ENCODE data around the gene ZNF432.
"Not testable (repeated sequence)": the region's sequence is repeated elsewhere in the genome, so short reads cannot be mapped to it uniquely, and the experiment has no call there.

The ZNF432 gene

GRCh38 chr19:52028027-52028779 lies 20.4 kb downstream of the ZNF432 start, which contains the start of gene ZNF614:
ZNF614 (minus strand) TSS chr19:52028379; CDS start chr19:52025745, 2,634 bp downstream.
- DNase-seq (peak; percentile 90), ATAC-seq (ENCODE audit: insufficient read depth, low read depth) (peak; percentile 89)
- Histone ChIP-seq H3K4me1 (ENCODE audit: insufficient read depth, low read length) (peaks cover 28% of the 10 kb centered on the region), H3K4me3 (ENCODE audit: low read depth in 1 of 2, low read length in 2 of 2) (peak within 1 kb of the TSS; percentile 68 to 87), H3K27me3 (ENCODE audit: insufficient read depth, low read length, poor library complexity) (no peaks in the 10 kb centered on the region), H3K79me2 (ENCODE audit: insufficient read depth, low read length) (peaks cover 60% of the 10 kb centered on the region), H3K36me3 (ENCODE audit: insufficient read depth, low read length) (peaks cover 66% of the 10 kb centered on the region), H2AFZ (ENCODE audit: low read depth, low read length) (peak within 1 kb of the TSS; percentile 96), H4K20me1 (ENCODE audit: insufficient read depth, low read length) (no peaks in the 10 kb centered on the region), H3K27ac (ENCODE audit: low read length) (peak within 1 kb of the TSS; percentile 89), H3K9ac (ENCODE audit: low read depth, low read length) (peak within 1 kb of the TSS; percentile 84), H3K4me2 (ENCODE audit: insufficient read depth, low read length) (peak within 1 kb of the TSS; percentile 66), H3K9me3 (ENCODE audit: insufficient read depth, low read length, severe bottlenecking) (peaks cover 51% of the 10 kb centered on the region)
- no peak for TF ChIP-seq EZH2 (IDR thresholded peaks at IDR 0.05; ENCODE audit: borderline replicate concordance, low read depth, low read length, severe bottlenecking)
- TF ChIP-seq, protein P1, sequence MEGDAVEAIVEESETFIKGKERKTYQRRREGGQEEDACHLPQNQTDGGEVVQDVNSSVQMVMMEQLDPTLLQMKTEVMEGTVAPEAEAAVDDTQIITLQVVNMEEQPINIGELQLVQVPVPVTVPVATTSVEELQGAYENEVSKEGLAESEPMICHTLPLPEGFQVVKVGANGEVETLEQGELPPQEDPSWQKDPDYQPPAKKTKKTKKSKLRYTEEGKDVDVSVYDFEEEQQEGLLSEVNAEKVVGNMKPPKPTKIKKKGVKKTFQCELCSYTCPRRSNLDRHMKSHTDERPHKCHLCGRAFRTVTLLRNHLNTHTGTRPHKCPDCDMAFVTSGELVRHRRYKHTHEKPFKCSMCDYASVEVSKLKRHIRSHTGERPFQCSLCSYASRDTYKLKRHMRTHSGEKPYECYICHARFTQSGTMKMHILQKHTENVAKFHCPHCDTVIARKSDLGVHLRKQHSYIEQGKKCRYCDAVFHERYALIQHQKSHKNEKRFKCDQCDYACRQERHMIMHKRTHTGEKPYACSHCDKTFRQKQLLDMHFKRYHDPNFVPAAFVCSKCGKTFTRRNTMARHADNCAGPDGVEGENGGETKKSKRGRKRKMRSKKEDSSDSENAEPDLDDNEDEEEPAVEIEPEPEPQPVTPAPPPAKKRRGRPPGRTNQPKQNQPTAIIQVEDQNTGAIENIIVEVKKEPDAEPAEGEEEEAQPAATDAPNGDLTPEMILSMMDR (IDR thresholded peaks at IDR 0.05; ENCODE audit: borderline replicate concordance, extremely low read depth, low read length, poor library complexity, severe bottlenecking), result no peak

DNA sequence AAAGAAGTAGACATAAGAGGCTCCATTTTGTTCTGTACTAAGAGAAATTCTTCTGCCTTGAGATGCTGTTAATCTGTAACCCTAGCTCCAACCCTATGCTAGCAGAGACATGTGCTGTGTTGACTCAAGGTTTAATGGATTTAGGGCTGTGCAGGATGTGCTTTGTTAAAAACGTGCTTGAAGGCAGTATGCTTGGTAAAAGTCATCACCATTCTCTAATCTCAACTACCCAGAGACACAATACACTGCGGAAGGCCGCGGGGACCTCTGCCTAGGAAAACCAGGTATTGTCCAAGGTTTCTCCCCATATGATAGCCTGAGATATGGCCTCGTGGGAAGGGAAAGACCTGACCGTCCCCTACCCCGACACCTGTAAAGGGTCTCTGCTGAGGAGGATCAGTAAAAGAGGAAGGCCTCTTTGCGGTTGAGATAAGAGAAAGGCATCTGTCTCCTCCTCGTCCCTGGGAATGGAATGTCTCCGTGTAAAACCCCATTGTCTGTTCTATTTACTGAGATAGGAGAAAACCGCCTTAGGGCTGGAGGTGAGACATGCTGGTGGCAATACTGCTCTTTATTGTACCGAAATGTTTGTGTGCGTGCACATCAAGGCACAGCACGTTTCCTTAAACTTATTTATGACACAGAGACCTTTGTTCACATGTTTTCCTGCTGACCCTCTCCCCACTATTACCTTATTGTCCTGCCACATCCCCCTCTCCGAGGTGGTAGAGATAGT lies 22.2 kb downstream of the ZNF432 start:
- peaks cover 70% of the 10 kb centered on the region for H3K79me2 ChIP-seq (ENCODE audit: insufficient read depth, low read length)
- peaks cover 28% of the 10 kb centered on the region for H3K4me1 ChIP-seq (ENCODE audit: insufficient read depth, low read length)
- not testable (repeated sequence) for H3K27ac ChIP-seq (ENCODE audit: low read length); DNase-seq; ATAC-seq (ENCODE audit: insufficient read depth, low read depth); H2AFZ ChIP-seq (ENCODE audit: low read depth, low read length); H3K9ac ChIP-seq (ENCODE audit: low read depth, low read length); H3K27me3 ChIP-seq (ENCODE audit: insufficient read depth, low read length, poor library complexity); H4K20me1 ChIP-seq (ENCODE audit: insufficient read depth, low read length)
- peaks cover 71% of the 10 kb centered on the region for H3K36me3 ChIP-seq (ENCODE audit: insufficient read depth, low read length)
- H3K9me3 ChIP-seq (ENCODE audit: insufficient read depth, low read length, severe bottlenecking), result peaks cover 47% of the 10 kb centered on the region
- peak overlapping the region; percentile 66 for H3K4me2 ChIP-seq (ENCODE audit: insufficient read depth, low read length)
- peak overlapping the region in 1 of 2 experiments; percentile 87; a peak in 2 of 4 replicates for H3K4me3 ChIP-seq (ENCODE audit: low read depth in 1 of 2, low read length in 2 of 2)

- Histone ChIP-seq H3K79me2 (ENCODE audit: insufficient read depth, low read length) (peaks cover 82% of the 10 kb centered on the region), H3K9me3 (ENCODE audit: insufficient read depth, low read length, severe bottlenecking) (peaks cover 49% of the 10 kb centered on the region), H3K4me1 (ENCODE audit: insufficient read depth, low read length) (peaks cover 22% of the 10 kb centered on the region), H3K36me3 (ENCODE audit: insufficient read depth, low read length) (peaks cover 76% of the 10 kb centered on the region)
- not testable (repeated sequence) for H4K20me1 ChIP-seq (ENCODE audit: insufficient read depth, low read length); H3K4me2 ChIP-seq (ENCODE audit: insufficient read depth, low read length); H3K9ac ChIP-seq (ENCODE audit: low read depth, low read length); H2AFZ ChIP-seq (ENCODE audit: low read depth, low read length); ATAC-seq (ENCODE audit: insufficient read depth, low read depth); H3K4me3 ChIP-seq (ENCODE audit: low read depth in 1 of 2, low read length in 2 of 2); H3K27me3 ChIP-seq (ENCODE audit: insufficient read depth, low read length, poor library complexity); DNase-seq; H3K27ac ChIP-seq (ENCODE audit: low read length)
Observed at GRCh38 chr19:52024478-52024877, 24.2 kb downstream of the ZNF432 start.

GRCh38 chr19:52022193-52022592 lies 26.4 kb downstream of the ZNF432 start:
- H3K4me2 ChIP-seq (ENCODE audit: insufficient read depth, low read length), result no peak overlapping the region
- peaks cover 97% of the 10 kb centered on the region for H3K36me3 ChIP-seq (ENCODE audit: insufficient read depth, low read length)
- H3K9me3 ChIP-seq (ENCODE audit: insufficient read depth, low read length, severe bottlenecking), result peaks cover 60% of the 10 kb centered on the region
- no peak overlapping the region for H2AFZ ChIP-seq (ENCODE audit: low read depth, low read length)
- TF ChIP-seq EZH2 (IDR thresholded peaks at IDR 0.05; ENCODE audit: borderline replicate concordance, low read depth, low read length, severe bottlenecking), result no peak
- TF ChIP-seq, protein P1 (IDR thresholded peaks at IDR 0.05; ENCODE audit: borderline replicate concordance, extremely low read depth, low read length, poor library complexity, severe bottlenecking), result no peak
- peaks cover 62% of the 10 kb centered on the region for H3K79me2 ChIP-seq (ENCODE audit: insufficient read depth, low read length)
- H3K9ac ChIP-seq (ENCODE audit: low read depth, low read length), result no peak overlapping the region
- H4K20me1 ChIP-seq (ENCODE audit: insufficient read depth, low read length), result no peaks in the 10 kb centered on the region
- no peak overlapping the region for H3K27ac ChIP-seq (ENCODE audit: low read length)
- DNase-seq (peak; percentile 18), ATAC-seq (ENCODE audit: insufficient read depth, low read depth) (no peak)
- no peaks in the 10 kb centered on the region for H3K27me3 ChIP-seq (ENCODE audit: insufficient read depth, low read length, poor library complexity)
- no peak overlapping the region for H3K4me3 ChIP-seq (ENCODE audit: low read depth in 1 of 2, low read length in 2 of 2)
- H3K4me1 ChIP-seq (ENCODE audit: insufficient read depth, low read length), result peaks cover 11% of the 10 kb centered on the region
